DND-41 (cell line): ENCODE data around the gene HOXB4.

Source experiments
- EZH2 ChIP-seq: IDR thresholded peaks from 3 replicates; pipeline ENCODE4 v1.6.1; 2012; ENCODE audit warnings: borderline replicate concordance, low read depth, mild to moderate bottlenecking, moderate library complexity, low read length, inconsistent platforms; ENCODE audit not compliant: severe bottlenecking
- TF ChIP-seq, protein P1 (sequence below): IDR thresholded peaks from 2 replicates; pipeline ENCODE4 v1.5.1; 2012; ENCODE audit warnings: borderline replicate concordance, low read length, moderate library complexity, mild to moderate bottlenecking; ENCODE audit not compliant: poor library complexity, severe bottlenecking; ENCODE audit errors: extremely low read depth

DNA sequence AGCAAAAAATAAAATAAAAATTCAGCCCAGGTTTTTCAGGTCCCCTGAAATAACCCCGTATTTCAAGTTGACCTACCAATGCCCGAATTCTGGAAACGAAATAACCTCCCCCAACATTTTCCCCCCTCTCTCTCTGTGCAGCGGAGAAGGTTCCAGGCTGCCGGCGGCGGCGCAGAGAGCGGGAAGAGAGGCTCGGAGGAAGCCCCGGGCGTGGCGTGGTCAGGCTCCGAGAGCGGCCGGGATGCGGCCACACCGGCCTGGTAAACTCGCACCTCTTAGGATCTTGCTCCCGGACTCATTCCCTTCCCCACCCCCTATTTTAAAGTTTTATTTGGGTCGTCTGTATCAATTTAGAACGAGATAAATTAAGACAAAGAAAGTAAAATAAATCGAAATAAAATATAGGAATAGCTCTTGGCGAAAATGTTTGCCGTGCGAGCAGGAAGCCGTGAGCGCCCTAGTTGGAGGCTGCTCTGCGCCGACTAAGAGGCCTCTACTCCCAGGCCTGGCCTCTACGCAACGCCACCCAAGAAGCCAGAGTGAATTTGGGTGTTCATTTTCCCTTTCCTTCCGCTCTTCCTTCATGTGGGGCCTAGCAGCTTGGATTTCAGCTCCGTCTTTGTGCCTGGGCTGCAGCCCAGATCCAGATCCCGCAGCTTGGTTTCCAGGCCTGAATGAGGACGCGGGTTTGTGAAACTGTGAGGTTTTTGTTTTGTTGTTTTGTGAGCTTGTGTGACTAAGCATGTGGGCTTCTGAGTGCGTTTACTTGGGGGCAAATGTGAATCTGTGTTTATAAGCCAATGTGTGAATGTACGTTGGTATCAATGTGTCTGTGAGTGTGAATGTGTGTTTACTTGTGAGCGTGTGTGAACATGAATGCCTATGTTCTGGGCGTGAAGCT is 28.1 kb upstream of the HOXB4 start:
- TF ChIP-seq, protein P1, sequence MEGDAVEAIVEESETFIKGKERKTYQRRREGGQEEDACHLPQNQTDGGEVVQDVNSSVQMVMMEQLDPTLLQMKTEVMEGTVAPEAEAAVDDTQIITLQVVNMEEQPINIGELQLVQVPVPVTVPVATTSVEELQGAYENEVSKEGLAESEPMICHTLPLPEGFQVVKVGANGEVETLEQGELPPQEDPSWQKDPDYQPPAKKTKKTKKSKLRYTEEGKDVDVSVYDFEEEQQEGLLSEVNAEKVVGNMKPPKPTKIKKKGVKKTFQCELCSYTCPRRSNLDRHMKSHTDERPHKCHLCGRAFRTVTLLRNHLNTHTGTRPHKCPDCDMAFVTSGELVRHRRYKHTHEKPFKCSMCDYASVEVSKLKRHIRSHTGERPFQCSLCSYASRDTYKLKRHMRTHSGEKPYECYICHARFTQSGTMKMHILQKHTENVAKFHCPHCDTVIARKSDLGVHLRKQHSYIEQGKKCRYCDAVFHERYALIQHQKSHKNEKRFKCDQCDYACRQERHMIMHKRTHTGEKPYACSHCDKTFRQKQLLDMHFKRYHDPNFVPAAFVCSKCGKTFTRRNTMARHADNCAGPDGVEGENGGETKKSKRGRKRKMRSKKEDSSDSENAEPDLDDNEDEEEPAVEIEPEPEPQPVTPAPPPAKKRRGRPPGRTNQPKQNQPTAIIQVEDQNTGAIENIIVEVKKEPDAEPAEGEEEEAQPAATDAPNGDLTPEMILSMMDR, result no peak
- no peak for TF ChIP-seq EZH2
